ENCODE measurements around the gene SZT2. TPM values are rescaled to one million over a fixed set of nuclear protein-coding genes. Genes with fewer than 3 reads are reported as not detected.

SZT2 gene
- total and polyA plus RNA-seq, 2 of the 13 experiments (the other 11 are each of a cell fraction or from before 2014, with no cell fraction given): 8.0 to 8.8 TPM

DNA sequence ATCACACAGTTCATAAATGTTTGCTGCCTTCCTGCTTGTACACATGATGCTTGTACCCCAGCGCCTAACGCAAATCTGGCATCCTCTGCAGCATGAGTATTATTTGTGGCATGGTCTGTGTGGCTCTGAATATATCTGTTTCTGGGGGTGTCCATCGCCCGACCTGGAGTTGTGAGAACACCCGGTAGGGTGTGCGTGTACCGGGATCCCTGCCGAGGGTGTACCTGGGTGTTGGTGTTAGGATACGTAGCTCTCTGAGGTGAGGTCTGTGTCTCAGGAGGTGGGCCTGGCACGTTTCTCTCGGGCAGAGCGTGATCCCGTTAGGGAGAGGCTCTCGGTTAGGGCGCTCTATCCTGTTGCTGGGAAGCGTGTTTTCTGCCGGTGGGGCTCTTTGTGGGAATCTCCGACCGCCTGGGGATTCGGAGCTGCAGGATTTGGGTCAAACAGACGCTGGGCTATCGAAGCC is 41.3 kb upstream of the SZT2 start (continued):
- TF ChIP-seq ZSCAN20 (CRISPR knock-in tag; IDR thresholded peaks at IDR 0.05; ENCODE audit: borderline replicate concordance): no peak
- TF ChIP-seq, protein P1, sequence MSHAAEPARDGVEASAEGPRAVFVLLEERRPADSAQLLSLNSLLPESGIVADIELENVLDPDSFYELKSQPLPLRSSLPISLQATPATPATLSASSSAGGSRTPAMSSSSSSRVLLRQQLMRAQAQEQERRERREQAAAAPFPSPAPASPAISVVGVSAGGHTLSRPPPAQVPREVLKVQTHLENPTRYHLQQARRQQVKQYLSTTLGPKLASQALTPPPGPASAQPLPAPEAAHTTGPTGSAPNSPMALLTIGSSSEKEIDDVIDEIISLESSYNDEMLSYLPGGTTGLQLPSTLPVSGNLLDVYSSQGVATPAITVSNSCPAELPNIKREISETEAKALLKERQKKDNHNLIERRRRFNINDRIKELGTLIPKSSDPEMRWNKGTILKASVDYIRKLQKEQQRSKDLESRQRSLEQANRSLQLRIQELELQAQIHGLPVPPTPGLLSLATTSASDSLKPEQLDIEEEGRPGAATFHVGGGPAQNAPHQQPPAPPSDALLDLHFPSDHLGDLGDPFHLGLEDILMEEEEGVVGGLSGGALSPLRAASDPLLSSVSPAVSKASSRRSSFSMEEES (CRISPR knock-in tag; IDR thresholded peaks at IDR 0.05): no peak
- no peak for TF ChIP-seq MXD4 (CRISPR knock-in tag; IDR thresholded peaks at IDR 0.05)
- TF ChIP-seq ZNF124 (CRISPR knock-in tag; IDR thresholded peaks at IDR 0.05): no peak
- 0 out of 2 replicates have a peak, but pooled peaks have one; percentile 6 for TF ChIP-seq POGZ (CRISPR knock-in tag; IDR thresholded peaks at IDR 0.05)
- TF ChIP-seq TRIM24 (CRISPR knock-in tag; IDR thresholded peaks at IDR 0.05): no peak
- TF ChIP-seq SRY (CRISPR knock-in tag; IDR thresholded peaks at IDR 0.05): no peak
- TF ChIP-seq LCORL (IDR thresholded peaks at IDR 0.05): no peak
- TF ChIP-seq LCORL (CRISPR knock-in tag; IDR thresholded peaks at IDR 0.05): no peak
- TF ChIP-seq ZSCAN30 (CRISPR knock-in tag; IDR thresholded peaks at IDR 0.05): no peak
- TF ChIP-seq RCOR2 (CRISPR knock-in tag; IDR thresholded peaks at IDR 0.05): no peak
- TF ChIP-seq BORCS8-MEF2B (CRISPR knock-in tag; IDR thresholded peaks at IDR 0.05): no peak
- TF ChIP-seq TCF7 (IDR thresholded peaks at IDR 0.05; ENCODE audit: low read depth): no peak
- TF ChIP-seq ZNF34 (CRISPR knock-in tag; IDR thresholded peaks at IDR 0.05; ENCODE audit: borderline replicate concordance): no peak
- TF ChIP-seq ZNF674 (CRISPR knock-in tag; IDR thresholded peaks at IDR 0.05; ENCODE audit: low read depth): no peak
- no peak for TF ChIP-seq ZNF709 (CRISPR knock-in tag; IDR thresholded peaks at IDR 0.05)
- TF ChIP-seq, protein P2, sequence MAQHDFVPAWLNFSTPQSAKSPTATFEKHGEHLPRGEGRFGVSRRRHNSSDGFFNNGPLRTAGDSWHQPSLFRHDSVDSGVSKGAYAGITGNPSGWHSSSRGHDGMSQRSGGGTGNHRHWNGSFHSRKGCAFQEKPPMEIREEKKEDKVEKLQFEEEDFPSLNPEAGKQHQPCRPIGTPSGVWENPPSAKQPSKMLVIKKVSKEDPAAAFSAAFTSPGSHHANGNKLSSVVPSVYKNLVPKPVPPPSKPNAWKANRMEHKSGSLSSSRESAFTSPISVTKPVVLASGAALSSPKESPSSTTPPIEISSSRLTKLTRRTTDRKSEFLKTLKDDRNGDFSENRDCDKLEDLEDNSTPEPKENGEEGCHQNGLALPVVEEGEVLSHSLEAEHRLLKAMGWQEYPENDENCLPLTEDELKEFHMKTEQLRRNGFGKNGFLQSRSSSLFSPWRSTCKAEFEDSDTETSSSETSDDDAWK (CRISPR knock-in tag; IDR thresholded peaks at IDR 0.05): no peak
- TF ChIP-seq, protein P3, sequence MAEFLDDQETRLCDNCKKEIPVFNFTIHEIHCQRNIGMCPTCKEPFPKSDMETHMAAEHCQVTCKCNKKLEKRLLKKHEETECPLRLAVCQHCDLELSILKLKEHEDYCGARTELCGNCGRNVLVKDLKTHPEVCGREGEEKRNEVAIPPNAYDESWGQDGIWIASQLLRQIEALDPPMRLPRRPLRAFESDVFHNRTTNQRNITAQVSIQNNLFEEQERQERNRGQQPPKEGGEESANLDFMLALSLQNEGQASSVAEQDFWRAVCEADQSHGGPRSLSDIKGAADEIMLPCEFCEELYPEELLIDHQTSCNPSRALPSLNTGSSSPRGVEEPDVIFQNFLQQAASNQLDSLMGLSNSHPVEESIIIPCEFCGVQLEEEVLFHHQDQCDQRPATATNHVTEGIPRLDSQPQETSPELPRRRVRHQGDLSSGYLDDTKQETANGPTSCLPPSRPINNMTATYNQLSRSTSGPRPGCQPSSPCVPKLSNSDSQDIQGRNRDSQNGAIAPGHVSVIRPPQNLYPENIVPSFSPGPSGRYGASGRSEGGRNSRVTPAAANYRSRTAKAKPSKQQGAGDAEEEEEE (CRISPR knock-in tag; IDR thresholded peaks at IDR 0.05; ENCODE audit: borderline replicate concordance): no peak
- no peak for TF ChIP-seq MIER2 (CRISPR knock-in tag; IDR thresholded peaks at IDR 0.05)
- no peak for TF ChIP-seq FOXA1 (IDR thresholded peaks at IDR 0.05)
- no peak for TF ChIP-seq FOXA1 (CRISPR knock-in tag; IDR thresholded peaks at IDR 0.05)
- TF ChIP-seq, protein P4, sequence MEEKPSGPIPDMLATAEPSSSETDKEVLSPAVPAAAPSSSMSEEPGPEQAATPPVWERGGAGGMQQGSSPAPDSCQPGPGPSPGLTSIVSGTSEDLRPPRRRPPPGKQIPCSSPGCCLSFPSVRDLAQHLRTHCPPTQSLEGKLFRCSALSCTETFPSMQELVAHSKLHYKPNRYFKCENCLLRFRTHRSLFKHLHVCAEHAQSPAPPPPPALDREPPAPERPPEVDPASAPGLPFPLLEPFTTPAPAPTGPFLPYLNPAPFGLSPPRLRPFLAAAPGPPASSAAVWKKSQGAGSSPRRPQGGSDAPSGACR (CRISPR knock-in tag; IDR thresholded peaks at IDR 0.05): no peak
- TF ChIP-seq, protein P5, sequence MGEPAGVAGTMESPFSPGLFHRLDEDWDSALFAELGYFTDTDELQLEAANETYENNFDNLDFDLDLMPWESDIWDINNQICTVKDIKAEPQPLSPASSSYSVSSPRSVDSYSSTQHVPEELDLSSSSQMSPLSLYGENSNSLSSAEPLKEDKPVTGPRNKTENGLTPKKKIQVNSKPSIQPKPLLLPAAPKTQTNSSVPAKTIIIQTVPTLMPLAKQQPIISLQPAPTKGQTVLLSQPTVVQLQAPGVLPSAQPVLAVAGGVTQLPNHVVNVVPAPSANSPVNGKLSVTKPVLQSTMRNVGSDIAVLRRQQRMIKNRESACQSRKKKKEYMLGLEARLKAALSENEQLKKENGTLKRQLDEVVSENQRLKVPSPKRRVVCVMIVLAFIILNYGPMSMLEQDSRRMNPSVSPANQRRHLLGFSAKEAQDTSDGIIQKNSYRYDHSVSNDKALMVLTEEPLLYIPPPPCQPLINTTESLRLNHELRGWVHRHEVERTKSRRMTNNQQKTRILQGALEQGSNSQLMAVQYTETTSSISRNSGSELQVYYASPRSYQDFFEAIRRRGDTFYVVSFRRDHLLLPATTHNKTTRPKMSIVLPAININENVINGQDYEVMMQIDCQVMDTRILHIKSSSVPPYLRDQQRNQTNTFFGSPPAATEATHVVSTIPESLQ (CRISPR knock-in tag; conservative IDR thresholded peaks at IDR 0.05): no peak
- no peak for TF ChIP-seq ZNF431 (CRISPR knock-in tag; IDR thresholded peaks at IDR 0.05; ENCODE audit: borderline replicate concordance, low read depth)
